Kidney capillary endothelial cell (primary cell): ENCODE results near the gene CRYGA.

Experiments used
- DNase-seq: peaks from one replicate; pipeline ENCODE4 v3.0.0-alpha.2; 2018; ENCODE audit warnings: low spot score

Gene CRYGA

GRCh38 chr2:208163489-208163888, at the start of gene CRYGA:
Gene CRYGA (minus strand): TSS chr2:208163589. CDS start chr2:208163556, 33 bp downstream.
- no peak for DNase-seq

- no peak for DNase-seq
These were observed 47.5 kb upstream of the CRYGA start for GRCh38 chr2:208210688-208211451.

- DNase-seq: no peak
These were observed 45.1 kb upstream of the CRYGA start for GRCh38 chr2:208208335-208209085.

- DNase-seq: no peak
These were observed 44.4 kb upstream of the CRYGA start for GRCh38 chr2:208207769-208208168.

- no peak for DNase-seq
These were observed 40.8 kb upstream of the CRYGA start for GRCh38 chr2:208204166-208204565.

- DNase-seq: no peak
These were observed 32.1 kb upstream of the CRYGA start for GRCh38 chr2:208195531-208195930.

GRCh38 chr2:208192611-208193236, 29.3 kb upstream of the CRYGA start:
- no peak for DNase-seq

GRCh38 chr2:208189810-208190503, 26.6 kb upstream of the CRYGA start, which contains the start of gene C2orf80:
Gene C2orf80 (minus strand): TSS chr2:208190030. CDS start chr2:208186986, 3,044 bp downstream.
- no peak for DNase-seq

GRCh38 chr2:208189069-208189809, 25.9 kb upstream of the CRYGA start:
- no peak for DNase-seq

- DNase-seq: no peak
These were observed 23.5 kb upstream of the CRYGA start for GRCh38 chr2:208186893-208187292.

GRCh38 chr2:208186465-208186864, 23.1 kb upstream of the CRYGA start:
- DNase-seq: no peak

- DNase-seq: no peak
These were observed 20.8 kb upstream of the CRYGA start for GRCh38 chr2:208183972-208184705.

GRCh38 chr2:208183526-208183925, 20.1 kb upstream of the CRYGA start:
- no peak for DNase-seq

GRCh38 chr2:208182835-208183234, 19.4 kb upstream of the CRYGA start:
- DNase-seq: no peak

GRCh38 chr2:208179028-208179609, 15.7 kb upstream of the CRYGA start:
- no peak for DNase-seq

- DNase-seq: no peak
These were observed 12.4 kb upstream of the CRYGA start for GRCh38 chr2:208175840-208176153.

- DNase-seq: peak; percentile 71
These were observed 11.9 kb upstream of the CRYGA start for GRCh38 chr2:208175069-208175839.

- no peak for DNase-seq
These were observed 10.8 kb upstream of the CRYGA start for GRCh38 chr2:208174144-208174543.

- no peak for DNase-seq
These were observed 8.7 kb upstream of the CRYGA start for GRCh38 chr2:208172125-208172524.
